ENCODE measurements around the gene RUNX1.

DNA sequence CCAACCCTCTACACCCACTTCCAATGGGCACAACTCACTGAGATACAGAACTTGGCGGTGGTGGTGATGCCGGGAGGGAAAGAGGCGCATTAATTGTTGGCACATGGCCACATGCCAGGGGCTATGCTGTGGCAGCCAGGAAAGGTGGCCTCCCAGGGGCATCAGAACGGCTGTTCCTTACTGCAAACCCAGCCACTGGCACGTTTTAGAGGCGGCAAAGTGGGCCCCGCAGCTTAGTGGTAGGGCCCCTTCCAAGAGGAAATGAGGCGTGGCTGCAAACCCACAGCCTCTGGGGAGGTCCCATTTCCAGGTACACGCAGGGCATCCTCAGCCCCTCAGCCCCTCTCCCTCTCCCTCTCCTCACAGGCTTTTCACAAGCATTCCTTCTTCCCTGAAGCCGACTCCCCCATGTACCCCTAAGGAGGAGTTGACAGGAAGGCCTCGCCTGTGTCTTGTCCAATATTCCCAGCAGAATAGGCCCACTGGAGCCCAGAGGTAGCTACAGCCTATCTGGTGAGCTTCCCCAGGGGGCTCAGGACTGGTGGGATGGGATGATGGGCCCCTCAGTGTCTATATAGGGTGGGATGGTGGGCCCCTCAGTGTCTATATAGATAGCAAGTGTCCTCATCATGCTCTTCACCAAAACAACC lies 214.1 kb downstream of the RUNX1 start:
- no peak for TF ChIP-seq POLR2A (IDR thresholded peaks at IDR 0.05)
- TF ChIP-seq, protein P1, sequence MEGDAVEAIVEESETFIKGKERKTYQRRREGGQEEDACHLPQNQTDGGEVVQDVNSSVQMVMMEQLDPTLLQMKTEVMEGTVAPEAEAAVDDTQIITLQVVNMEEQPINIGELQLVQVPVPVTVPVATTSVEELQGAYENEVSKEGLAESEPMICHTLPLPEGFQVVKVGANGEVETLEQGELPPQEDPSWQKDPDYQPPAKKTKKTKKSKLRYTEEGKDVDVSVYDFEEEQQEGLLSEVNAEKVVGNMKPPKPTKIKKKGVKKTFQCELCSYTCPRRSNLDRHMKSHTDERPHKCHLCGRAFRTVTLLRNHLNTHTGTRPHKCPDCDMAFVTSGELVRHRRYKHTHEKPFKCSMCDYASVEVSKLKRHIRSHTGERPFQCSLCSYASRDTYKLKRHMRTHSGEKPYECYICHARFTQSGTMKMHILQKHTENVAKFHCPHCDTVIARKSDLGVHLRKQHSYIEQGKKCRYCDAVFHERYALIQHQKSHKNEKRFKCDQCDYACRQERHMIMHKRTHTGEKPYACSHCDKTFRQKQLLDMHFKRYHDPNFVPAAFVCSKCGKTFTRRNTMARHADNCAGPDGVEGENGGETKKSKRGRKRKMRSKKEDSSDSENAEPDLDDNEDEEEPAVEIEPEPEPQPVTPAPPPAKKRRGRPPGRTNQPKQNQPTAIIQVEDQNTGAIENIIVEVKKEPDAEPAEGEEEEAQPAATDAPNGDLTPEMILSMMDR (IDR thresholded peaks at IDR 0.05 in 8 of 11, conservative IDR thresholded peaks at IDR 0.05 in 3 of 11): no peak

Measured in spleen (tissue), 7 donors.